HG02885 (cell line): ENCODE measurements around the gene DLG5.

Source experiments
- ATAC-seq: cut with Tn5 transposase; IDR thresholded peaks from one replicate; pipeline ENCODE4 v1.9.1; 2021; ENCODE audit warnings: mild to moderate bottlenecking; ENCODE audit not compliant: unreplicated experiment, poor library complexity

Gene DLG5

GRCh38 chr10:77801474-77802161 is 124.9 kb downstream of the DLG5 start:
- ATAC-seq = peak; percentile 93

DNA sequence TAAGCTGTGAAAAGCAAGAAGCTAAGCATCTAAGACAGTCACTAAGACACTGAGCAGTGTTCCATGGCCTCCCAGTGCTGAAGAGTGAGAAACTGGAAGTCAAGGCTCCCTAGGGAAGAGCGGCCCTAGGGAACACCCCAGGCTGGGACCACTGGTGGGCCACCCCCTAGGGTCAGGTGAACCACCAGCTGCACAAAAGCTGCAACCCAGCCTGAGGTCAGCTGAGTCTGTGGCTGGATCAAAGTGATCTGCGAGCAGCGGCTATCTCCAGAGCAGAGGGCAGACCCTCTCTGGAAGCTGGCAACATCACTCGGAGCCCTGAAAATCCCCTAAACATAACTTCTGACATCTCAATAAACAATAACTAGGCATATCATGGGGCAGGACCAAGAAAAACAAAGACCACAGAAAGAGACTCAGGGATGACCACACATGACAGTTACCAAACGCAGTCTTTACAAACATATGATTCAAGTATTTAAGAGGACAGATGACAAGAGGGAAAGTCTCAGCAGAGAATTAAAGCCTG is 125.8 kb downstream of the DLG5 start:
- no peak for ATAC-seq

DNA sequence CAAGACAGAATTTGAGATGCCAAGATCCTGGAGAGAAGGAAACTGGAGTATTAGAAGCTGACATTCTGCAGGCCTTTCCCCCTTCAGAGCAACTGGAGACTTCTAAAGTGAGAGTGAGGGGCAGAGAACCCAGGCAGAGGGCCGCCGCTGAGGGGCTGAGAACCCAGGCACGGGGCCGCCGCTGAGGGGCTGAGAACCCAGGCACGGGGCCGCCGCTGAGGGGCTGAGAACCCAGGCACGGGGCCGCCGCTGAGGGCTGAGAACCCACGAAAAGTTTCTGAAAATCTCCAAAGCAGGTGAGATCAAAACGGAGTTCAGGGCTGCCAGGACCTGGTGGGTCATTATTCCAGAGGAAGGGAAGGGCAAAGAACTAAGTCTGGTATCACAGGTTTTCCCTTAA is 126.2 kb downstream of the DLG5 start:
- ATAC-seq = no peak

GRCh38 chr10:77799352-77799751 is 127.2 kb downstream of the DLG5 start:
- ATAC-seq = no peak

DNA sequence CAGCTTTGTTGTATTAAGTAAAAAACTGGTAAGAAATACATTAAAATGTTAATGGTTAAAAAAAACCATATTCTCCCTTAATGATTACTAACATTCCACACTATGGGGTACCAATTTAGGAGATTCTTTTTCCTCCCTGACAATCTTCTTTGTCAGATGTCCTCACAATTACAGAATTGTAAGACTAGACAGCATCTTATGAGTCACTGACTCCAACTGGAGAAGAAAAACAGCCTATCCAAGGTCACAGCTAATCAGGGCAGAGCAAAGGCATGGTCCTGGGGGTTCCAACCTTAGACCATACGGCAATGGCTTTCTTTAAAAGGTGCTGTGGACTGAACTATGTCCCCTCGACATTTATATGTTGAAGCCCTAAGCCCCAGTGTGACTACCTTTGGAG is 127.6 kb downstream of the DLG5 start:
- ATAC-seq = no peak

GRCh38 chr10:77796311-77796915 is 130.1 kb downstream of the DLG5 start:
- no peak for ATAC-seq

GRCh38 chr10:77795426-77796055 is 131.0 kb downstream of the DLG5 start:
- ATAC-seq = no peak

DNA sequence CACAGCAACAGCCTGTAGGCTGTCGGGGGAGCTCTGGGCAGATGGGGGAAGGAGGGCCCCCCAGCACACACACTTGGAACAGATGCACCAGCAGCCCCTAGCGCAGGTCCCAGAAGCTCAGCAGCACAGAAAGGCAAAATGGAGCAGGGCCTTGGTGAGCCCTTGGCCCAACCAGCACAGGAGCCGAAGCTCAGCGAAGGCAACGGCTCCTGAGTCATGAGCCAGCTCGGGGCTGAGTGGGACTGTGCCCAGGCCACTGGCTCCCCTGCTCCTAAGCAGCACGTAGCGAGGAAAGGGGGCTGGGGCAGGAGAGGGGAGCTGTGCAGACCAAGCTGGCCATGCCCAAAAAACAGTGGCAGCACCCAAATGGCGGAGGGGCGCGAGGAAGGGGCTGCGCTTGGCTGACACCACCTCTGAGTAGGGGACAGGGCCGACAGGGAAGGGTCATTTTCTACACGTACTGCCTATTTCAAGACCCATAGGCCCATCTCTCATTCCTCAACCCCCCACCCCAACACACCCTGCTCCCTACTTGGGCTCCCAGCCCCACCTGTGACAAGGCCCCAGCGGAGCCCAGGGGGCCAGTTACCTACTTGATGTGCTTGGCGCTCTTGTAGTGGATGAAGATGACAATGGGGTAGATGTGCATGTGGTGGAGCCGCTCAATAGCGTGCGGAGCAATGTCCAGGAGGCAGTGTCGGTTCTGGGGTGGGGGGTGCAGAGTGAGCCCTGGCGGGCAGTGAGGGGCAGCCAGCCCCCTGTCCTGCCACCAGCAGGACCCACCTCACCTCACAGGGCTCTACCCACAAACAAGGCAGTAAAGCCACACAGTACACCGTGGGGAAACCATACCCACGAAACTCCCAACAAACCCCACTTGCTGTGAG is 132.1 kb downstream of the DLG5 start:
- no peak for ATAC-seq

GRCh38 chr10:77793831-77794230 is 132.7 kb downstream of the DLG5 start:
- ATAC-seq = no peak

- ATAC-seq = no peak
Measured at GRCh38 chr10:77792155-77792554, 134.4 kb downstream of the DLG5 start.

GRCh38 chr10:77791506-77791905 is 135.0 kb downstream of the DLG5 start:
- no peak for ATAC-seq

GRCh38 chr10:77789861-77790260 is 136.7 kb downstream of the DLG5 start:
- no peak for ATAC-seq

GRCh38 chr10:77789016-77789415 is 137.5 kb downstream of the DLG5 start:
- ATAC-seq = no peak

DNA sequence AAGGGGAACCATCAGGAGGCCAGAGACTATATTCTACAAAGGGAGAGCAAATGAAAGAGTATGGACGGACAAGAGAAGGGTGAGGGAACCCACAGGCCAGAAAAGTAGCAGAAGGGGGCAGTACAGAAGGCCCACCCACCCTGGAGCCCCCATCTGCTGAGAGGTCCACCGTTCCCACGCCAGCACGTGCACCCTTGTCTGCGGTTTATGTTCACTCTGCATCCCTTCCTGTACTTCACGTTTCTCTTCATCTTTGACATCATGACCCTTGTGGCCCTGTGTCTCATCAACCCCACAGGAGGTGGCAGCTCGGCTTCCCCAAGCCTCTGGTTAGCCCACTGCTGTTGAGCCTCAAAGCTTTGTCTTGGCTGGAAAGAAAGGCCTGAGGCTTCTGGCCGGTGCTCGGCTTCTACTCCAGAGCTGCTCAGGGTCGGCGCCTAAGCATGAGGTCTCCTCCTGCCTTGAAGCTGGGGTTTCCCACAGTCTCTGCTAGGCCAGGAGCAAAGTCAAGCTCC is 138.0 kb downstream of the DLG5 start:
- no peak for ATAC-seq

- no peak for ATAC-seq
Measured at GRCh38 chr10:77787440-77787839, 139.1 kb downstream of the DLG5 start.

DNA sequence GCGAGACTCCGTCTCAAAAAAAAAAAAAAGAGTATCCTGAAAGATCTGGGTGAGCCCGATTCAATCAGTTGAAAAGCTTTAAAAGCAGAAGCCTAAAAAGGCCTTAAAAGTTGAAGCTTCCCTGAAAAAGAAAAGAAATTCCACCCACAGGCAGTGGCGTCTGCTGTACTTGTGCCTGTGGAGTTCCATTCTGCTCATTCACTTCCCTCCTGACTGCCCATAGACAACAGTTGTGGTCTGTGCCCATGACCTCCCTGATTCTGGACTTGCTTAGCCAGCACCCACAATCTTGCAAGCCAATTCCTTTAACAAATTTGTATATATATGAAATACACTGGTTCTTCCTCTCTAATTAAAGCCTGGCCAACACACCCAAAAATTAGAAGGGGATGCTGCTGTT is 141.7 kb downstream of the DLG5 start:
- no peak for ATAC-seq

DNA sequence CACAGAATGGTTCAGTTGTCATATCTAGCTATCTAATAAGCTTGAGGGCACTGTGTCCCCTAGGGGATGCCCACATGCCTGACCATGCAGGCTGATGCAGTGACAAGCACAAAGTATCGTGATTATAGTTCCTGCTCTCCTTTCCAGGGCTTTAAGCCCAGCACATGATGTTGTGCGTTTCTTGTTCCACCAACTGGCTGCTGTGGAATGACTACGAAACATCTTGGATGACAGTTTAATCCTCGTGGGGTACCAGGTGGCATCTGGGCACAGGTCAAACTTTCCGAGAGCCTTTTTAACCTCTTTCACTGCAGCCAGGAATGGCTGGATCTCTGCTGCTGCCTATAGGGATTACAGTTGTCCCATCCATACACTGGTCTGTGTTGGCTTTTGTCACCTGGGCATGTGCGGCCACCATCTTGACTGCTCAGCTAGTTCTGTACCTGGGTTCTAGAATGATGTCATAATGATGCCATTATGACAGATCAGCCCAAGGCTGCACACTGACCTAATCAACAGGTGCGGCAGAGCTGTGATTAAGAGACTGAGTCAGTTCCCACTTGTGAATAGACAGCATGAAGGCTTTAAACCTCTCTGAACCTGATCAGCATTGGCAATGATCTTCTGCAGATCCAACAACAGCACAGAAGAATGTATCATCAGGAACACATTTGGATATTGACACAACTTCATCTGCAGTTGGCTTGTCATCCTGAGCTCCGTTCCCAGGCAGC is 144.1 kb downstream of the DLG5 start:
- ATAC-seq = no peak

GRCh38 chr10:77781451-77782327 is 144.9 kb downstream of the DLG5 start:
- no peak for ATAC-seq

DNA sequence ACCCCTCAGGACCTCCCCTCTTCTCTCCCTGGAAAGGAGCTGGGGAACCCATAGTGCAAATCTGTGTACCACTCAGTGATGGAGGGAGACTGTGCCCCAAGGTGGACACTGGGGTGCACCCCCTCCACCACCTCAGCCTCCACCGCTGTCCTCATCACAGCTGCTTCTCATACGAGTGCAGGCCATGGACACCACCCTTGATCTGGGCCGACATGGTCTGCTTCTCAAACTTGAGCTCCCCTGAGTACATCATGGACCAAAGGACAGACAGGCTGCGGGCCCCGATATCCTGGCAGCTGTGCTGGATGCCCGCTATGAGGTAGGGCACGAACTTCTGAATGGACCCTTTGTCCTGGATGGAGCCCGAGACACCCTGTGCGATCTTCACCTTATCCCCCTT is 146.4 kb downstream of the DLG5 start:
- ATAC-seq = no peak
